Trophoblast cell (in vitro differentiated cells and primary cell): ENCODE results near the gene RASSF4. TPM values are rescaled to one million over a fixed set of nuclear protein-coding genes. Genes with fewer than 3 reads are reported as not detected.

ENCODE experiments used
- DNase-seq, 2 donors: peaks; one replicate each; pipeline ENCODE4 v3.0.0-alpha.2; 2016
- H2AFZ ChIP-seq: 2 replicates; pipeline ENCODE4 v1.6.1; 2013; ENCODE audit warnings: low read length, moderate library complexity, mild to moderate bottlenecking; ENCODE audit not compliant: insufficient read depth, poor library complexity
- H2AK5ac ChIP-seq: 2 replicates; pipeline ENCODE4 v1.6.1; 2013; ENCODE audit warnings: mild to moderate bottlenecking, low read length
- H2BK120ac ChIP-seq: 2 replicates; pipeline ENCODE4 v1.6.1; 2013; ENCODE audit warnings: low read length, mild to moderate bottlenecking, moderate library complexity; ENCODE audit not compliant: insufficient read depth, poor library complexity
- H2BK12ac ChIP-seq: 2 replicates; pipeline ENCODE4 v1.6.1; 2013; ENCODE audit warnings: mild to moderate bottlenecking, low read length, moderate library complexity
- H2BK5ac ChIP-seq: 2 replicates; pipeline ENCODE4 v1.6.1; 2013; ENCODE audit warnings: low read length, low read depth, moderate library complexity, mild to moderate bottlenecking; ENCODE audit not compliant: poor library complexity
- H3K14ac ChIP-seq: 2 replicates; pipeline ENCODE4 v1.6.1; 2013; ENCODE audit warnings: mild to moderate bottlenecking, low read length
- H3K18ac ChIP-seq: 2 replicates; pipeline ENCODE4 v1.6.1; 2013; ENCODE audit warnings: mild to moderate bottlenecking, low read length
- H3K23ac ChIP-seq: 2 replicates; pipeline ENCODE4 v1.6.1; 2013; ENCODE audit warnings: low read length
- H3K27ac ChIP-seq: 2 replicates; pipeline ENCODE4 v1.5.1; 2013; ENCODE audit warnings: low read depth, mild to moderate bottlenecking, inconsistent platforms, low read length, moderate library complexity
- H3K27me3 ChIP-seq: 2 replicates; pipeline ENCODE4 v1.6.1; 2013; ENCODE audit warnings: inconsistent platforms, mild to moderate bottlenecking, low read length, moderate library complexity; ENCODE audit not compliant: insufficient read depth
- H3K36me3 ChIP-seq, 2 experiments: 1 replicate in 1 of 2; 2 replicates in 1 of 2; pipeline ENCODE4 v1.6.1; 2013; ENCODE audit warnings: low read length in 2 of 2, mild to moderate bottlenecking in 2 of 2, moderate library complexity in 1 of 2; ENCODE audit not compliant: insufficient read depth in 2 of 2, control insufficient read depth in 1 of 2
- H3K4ac ChIP-seq: 2 replicates; pipeline ENCODE4 v1.6.1; 2013; ENCODE audit warnings: low read depth, mild to moderate bottlenecking, low read length, moderate library complexity
- H3K4me1 ChIP-seq, 2 experiments: 1 replicate in 1 of 2; 2 replicates in 1 of 2; pipeline ENCODE4 v1.6.1; 2013; ENCODE audit warnings: low read length in 2 of 2, mild to moderate bottlenecking in 2 of 2, moderate library complexity in 1 of 2; ENCODE audit not compliant: insufficient read depth in 2 of 2, control insufficient read depth in 1 of 2
- H3K4me2 ChIP-seq: 2 replicates; pipeline ENCODE4 v1.6.1; 2013; ENCODE audit warnings: inconsistent platforms, mild to moderate bottlenecking, low read length, moderate library complexity
- H3K4me3 ChIP-seq: 2 replicates; pipeline ENCODE4 v1.5.1; 2013; ENCODE audit warnings: mild to moderate bottlenecking, low read depth, low read length, inconsistent platforms
- H3K79me1 ChIP-seq: one replicate; pipeline ENCODE4 v1.6.1; 2013; ENCODE audit warnings: low read length
- H3K79me2 ChIP-seq: 2 replicates; pipeline ENCODE4 v1.6.1; 2013; ENCODE audit warnings: low read length, mild to moderate bottlenecking; ENCODE audit not compliant: control insufficient read depth, insufficient read depth, poor library complexity
- H3K9ac ChIP-seq: 2 replicates; pipeline ENCODE4 v1.6.1; 2013; ENCODE audit warnings: mild to moderate bottlenecking, low read length
- H3K9me3 ChIP-seq: 2 replicates; pipeline ENCODE4 v1.6.1; 2013; ENCODE audit warnings: low read depth, mild to moderate bottlenecking, control low read depth, inconsistent platforms, low read length; ENCODE audit not compliant: insufficient read depth
- H4K12ac ChIP-seq: 2 replicates; pipeline ENCODE4 v1.6.1; 2013; ENCODE audit warnings: low read depth, mild to moderate bottlenecking, low read length, moderate library complexity
- H4K8ac ChIP-seq: 2 replicates; pipeline ENCODE4 v1.6.1; 2013; ENCODE audit warnings: low read depth, mild to moderate bottlenecking, low read length, moderate library complexity
- H4K91ac ChIP-seq: one replicate; pipeline ENCODE4 v1.6.1; 2013; ENCODE audit warnings: low read depth, mild to moderate bottlenecking, low read length, moderate library complexity
- WGBS: extraction: QIAGEN DNeasy Blood & Tissue Kit; methylation state at CpG from one replicate; pipeline ENCODE4 v1.1.7; 2013; ENCODE audit warnings: missing lambda C conversion rate; ENCODE audit not compliant: insufficient read length, insufficient coverage; ENCODE audit errors: extremely low coverage; 5-methylcytosine and 5-hydroxymethylcytosine counted together
- polyA plus RNA-seq: library from polyadenylated mRNA; stranded (reverse); fragments of 200-250 nt; gene quantifications from 2 replicates; pipeline ENCODE4 v1.2.3, GENCODE V29; 2013

Gene RASSF4
- 9.7 and 11.1 TPM in 2 replicates for polyA plus RNA-seq

GRCh38 chr10:44959247-44960087 lies at the start of gene RASSF4:
Gene RASSF4 (plus strand): TSS chr10:44959802. CDS start chr10:44970203, 10,401 bp downstream.
- DNase-seq: peak; percentile 94 to 96
- peaks cover 2 to 3% of the 10 kb centered on the region in 2 experiments for H3K36me3 ChIP-seq
- H2BK12ac ChIP-seq: peak within 1 kb of the TSS; percentile 67
- peak within 1 kb of the TSS; percentile 97 for H2BK120ac ChIP-seq
- peaks cover 15% of the 10 kb centered on the region for H3K79me1 ChIP-seq
- H4K12ac ChIP-seq: peak within 1 kb of the TSS; percentile 95
- H3K14ac ChIP-seq: peak within 1 kb of the TSS; percentile 96
- peak within 1 kb of the TSS; percentile 84 for H2AK5ac ChIP-seq
- no peaks in the 10 kb centered on the region for H3K27me3 ChIP-seq
- peak within 1 kb of the TSS; percentile 84 for H3K4me2 ChIP-seq
- H3K4me1 ChIP-seq: peaks cover 34 to 58% of the 10 kb centered on the region in 2 experiments
- peak within 1 kb of the TSS; percentile 95 for H4K91ac ChIP-seq
- no peak within 1 kb of the TSS for H3K23ac ChIP-seq
- peak within 1 kb of the TSS; percentile 40 for H2AFZ ChIP-seq
- H4K8ac ChIP-seq: peak within 1 kb of the TSS; percentile 98
- H3K27ac ChIP-seq: peak within 1 kb of the TSS; percentile 92
- H3K4ac ChIP-seq: peak within 1 kb of the TSS; percentile 87
- H3K9me3 ChIP-seq: no peaks in the 10 kb centered on the region
- H3K9ac ChIP-seq: peak within 1 kb of the TSS; percentile 85
- peak within 1 kb of the TSS; percentile 93 for H2BK5ac ChIP-seq
- peak within 1 kb of the TSS; percentile 97 for H3K18ac ChIP-seq
- WGBS: no CpG with 5 or more reads among the region's 74 CpGs
- H3K4me3 ChIP-seq: peak within 1 kb of the TSS; percentile 88
- peaks cover 8% of the 10 kb centered on the region for H3K79me2 ChIP-seq

GRCh38 chr10:44909910-44910309 lies 49.7 kb upstream of the RASSF4 start:
- no peak overlapping the region for H3K4me2 ChIP-seq
- WGBS: no CpG with 5 or more reads among the region's 1 CpG
- H3K4ac ChIP-seq: no peak overlapping the region
- peaks cover 26 to 29% of the 10 kb centered on the region in 2 experiments for H3K4me1 ChIP-seq
- H3K27ac ChIP-seq: no peak overlapping the region
- no peak overlapping the region for H3K9ac ChIP-seq
- H2BK120ac ChIP-seq: no peak overlapping the region
- no peak overlapping the region for H2AFZ ChIP-seq
- H3K79me1 ChIP-seq: peaks cover 2% of the 10 kb centered on the region
- no peaks in the 10 kb centered on the region for H3K36me3 ChIP-seq
- H4K8ac ChIP-seq: no peak overlapping the region
- H3K14ac ChIP-seq: no peak overlapping the region
- H3K27me3 ChIP-seq: no peaks in the 10 kb centered on the region
- H2BK12ac ChIP-seq: no peak overlapping the region
- no peaks in the 10 kb centered on the region for H3K79me2 ChIP-seq
- H3K4me3 ChIP-seq: no peak overlapping the region
- no peaks in the 10 kb centered on the region for H3K9me3 ChIP-seq
- no peak overlapping the region for H2AK5ac ChIP-seq
- H4K91ac ChIP-seq: no peak overlapping the region
- no peak overlapping the region for H3K18ac ChIP-seq
- H4K12ac ChIP-seq: no peak overlapping the region
- H2BK5ac ChIP-seq: no peak overlapping the region
- no peak for DNase-seq
- no peak overlapping the region for H3K23ac ChIP-seq

GRCh38 chr10:44910602-44911001 lies 49.0 kb upstream of the RASSF4 start:
- no peak overlapping the region for H4K91ac ChIP-seq
- H2BK120ac ChIP-seq: no peak overlapping the region
- no CpG with 5 or more reads among the region's 7 CpGs for WGBS
- H3K4me3 ChIP-seq: no peak overlapping the region
- H3K27ac ChIP-seq: no peak overlapping the region
- H3K9me3 ChIP-seq: no peaks in the 10 kb centered on the region
- no peak overlapping the region for H4K8ac ChIP-seq
- H3K79me1 ChIP-seq: peaks cover 2% of the 10 kb centered on the region
- no peak for DNase-seq
- H2BK12ac ChIP-seq: no peak overlapping the region
- no peak overlapping the region for H2AFZ ChIP-seq
- no peak overlapping the region for H3K18ac ChIP-seq
- no peak overlapping the region for H3K9ac ChIP-seq
- H4K12ac ChIP-seq: no peak overlapping the region
- H3K79me2 ChIP-seq: no peaks in the 10 kb centered on the region
- H2BK5ac ChIP-seq: no peak overlapping the region
- H3K4me1 ChIP-seq: peaks cover 26 to 29% of the 10 kb centered on the region in 2 experiments
- no peak overlapping the region for H3K14ac ChIP-seq
- H3K27me3 ChIP-seq: no peaks in the 10 kb centered on the region
- no peaks in the 10 kb centered on the region for H3K36me3 ChIP-seq
- no peak overlapping the region for H3K4me2 ChIP-seq
- no peak overlapping the region for H2AK5ac ChIP-seq
- H3K4ac ChIP-seq: no peak overlapping the region
- no peak overlapping the region for H3K23ac ChIP-seq

GRCh38 chr10:44911081-44911540 lies 48.5 kb upstream of the RASSF4 start, which contains the start of gene TMEM72:
Gene TMEM72 (plus strand): TSS chr10:44911337. CDS start chr10:44911513, 176 bp downstream.
- Histone ChIP-seq H3K79me2 (no peaks in the 10 kb centered on the region), H3K9me3 (no peaks in the 10 kb centered on the region), H3K18ac (peak within 1 kb of the TSS; percentile 36), H2AK5ac (no peak within 1 kb of the TSS), H2BK12ac (peak within 1 kb of the TSS; percentile 27), H2BK5ac (no peak within 1 kb of the TSS), H4K8ac (peak within 1 kb of the TSS; percentile 17), H3K4me2 (no peak within 1 kb of the TSS), H3K23ac (no peak within 1 kb of the TSS), H3K4me3 (no peak within 1 kb of the TSS), H3K27me3 (no peaks in the 10 kb centered on the region), H3K79me1 (peaks cover 2% of the 10 kb centered on the region), H3K9ac (no peak within 1 kb of the TSS), H3K36me3 (no peaks in the 10 kb centered on the region), H4K91ac (peak within 1 kb of the TSS; percentile 21), H2BK120ac (no peak within 1 kb of the TSS), H3K4me1 (peaks cover 26 to 29% of the 10 kb centered on the region in 2 experiments), H4K12ac (no peak within 1 kb of the TSS), H3K27ac (no peak within 1 kb of the TSS), H3K4ac (no peak within 1 kb of the TSS), H2AFZ (no peak within 1 kb of the TSS), H3K14ac (peak within 1 kb of the TSS; percentile 37)
- DNase-seq: no peak
- WGBS: no CpG with 5 or more reads among the region's 12 CpGs
